Liver (tissue), 3 donors: ENCODE results near the gene MAP3K5.

Source experiments
- ATF3 ChIP-seq: IDR thresholded peaks from 2 replicates; pipeline ENCODE4 v1.6.1; 2016; ENCODE audit warnings: antibody characterized with exemption
- CTCF ChIP-seq: fragments of 150-350 bp; IDR thresholded peaks from 2 replicates; pipeline ENCODE4 v1.5.1; 2017; ENCODE audit warnings: improper control_type of control experiment, low read depth, low read length; ENCODE audit not compliant: missing input control
- FOXA1 ChIP-seq: IDR thresholded peaks from 2 replicates; pipeline ENCODE4 v1.6.1; 2016; ENCODE audit warnings: antibody characterized with exemption
- GABPA ChIP-seq, 2 donors: IDR thresholded peaks in 1 of 2; conservative IDR thresholded peaks in 1 of 2; 2 replicates each; pipeline ENCODE4 v1.6.1; 2016; ENCODE audit warnings: antibody characterized with exemption in 2 of 2, mild to moderate bottlenecking in 1 of 2, moderate library complexity in 1 of 2
- MAX ChIP-seq: IDR thresholded peaks from 2 replicates; pipeline ENCODE4 v1.6.1; 2016; ENCODE audit warnings: antibody characterized with exemption
- NR2F2 ChIP-seq: IDR thresholded peaks from 2 replicates; pipeline ENCODE4 v1.6.1; 2016; ENCODE audit warnings: antibody characterized with exemption
- RAD21 ChIP-seq, 2 donors: IDR thresholded peaks; 2 replicates each; pipeline ENCODE4 v1.6.1; 2016; ENCODE audit warnings: antibody characterized with exemption in 2 of 2, mild to moderate bottlenecking in 2 of 2
- SP1 ChIP-seq: IDR thresholded peaks from 2 replicates; pipeline ENCODE4 v1.6.1; 2018; ENCODE audit warnings: antibody characterized with exemption, mild to moderate bottlenecking
- TAF1 ChIP-seq: conservative IDR thresholded peaks from 2 replicates; pipeline ENCODE4 v1.6.1; 2016; ENCODE audit warnings: antibody characterized with exemption, mild to moderate bottlenecking
- ZBTB33 ChIP-seq: IDR thresholded peaks from 2 replicates; pipeline ENCODE4 v1.6.1; 2016; ENCODE audit warnings: antibody characterized with exemption
- donor health status: healthy.
- donor health status: healthy.

- TF ChIP-seq FOXA1 (no peak), CTCF (no peak), ZBTB33 (no peak), GABPA (IDR thresholded peaks at IDR 0.05 in 1 of 2, conservative IDR thresholded peaks at IDR 0.05 in 1 of 2) (no peak), SP1 (peak; percentile 36), RAD21 (IDR thresholded peaks at IDR 0.05) (peak in 1 of 2 donors; percentile 6), TAF1 (no peak), NR2F2 (no peak), MAX (no peak), ATF3 (no peak)
These were observed 281.5 kb downstream of the MAP3K5 start for GRCh38 chr6:136510782-136511181.
